GM12865 (cell line): Measurements from ENCODE around the gene ALDH1A3.

Source experiments
- DNase-seq: peaks from one replicate; pipeline ENCODE4 v3.0.0; 2010; ENCODE audit warnings: low read depth
- H3K4me3 ChIP-seq: 2 replicates; pipeline ENCODE4 v1.5.1; 2011; ENCODE audit warnings: mild to moderate bottlenecking, low read depth, low read length, control low read depth
- TF ChIP-seq, protein P1 (sequence below): IDR thresholded peaks from 2 replicates; pipeline ENCODE4 v1.5.1; 2011; ENCODE audit warnings: low read length, control low read depth, low read depth, inconsistent platforms; ENCODE audit not compliant: insufficient read depth; ENCODE audit errors: missing control alignments

ALDH1A3 gene

GRCh38 chr15:100879464-100880138 lies at the start of gene ALDH1A3:
Gene ALDH1A3, plus strand, starts transcription at chr15:100879831. Its CDS starts 77 bp downstream, at chr15:100879908.
- TF ChIP-seq, protein P1, sequence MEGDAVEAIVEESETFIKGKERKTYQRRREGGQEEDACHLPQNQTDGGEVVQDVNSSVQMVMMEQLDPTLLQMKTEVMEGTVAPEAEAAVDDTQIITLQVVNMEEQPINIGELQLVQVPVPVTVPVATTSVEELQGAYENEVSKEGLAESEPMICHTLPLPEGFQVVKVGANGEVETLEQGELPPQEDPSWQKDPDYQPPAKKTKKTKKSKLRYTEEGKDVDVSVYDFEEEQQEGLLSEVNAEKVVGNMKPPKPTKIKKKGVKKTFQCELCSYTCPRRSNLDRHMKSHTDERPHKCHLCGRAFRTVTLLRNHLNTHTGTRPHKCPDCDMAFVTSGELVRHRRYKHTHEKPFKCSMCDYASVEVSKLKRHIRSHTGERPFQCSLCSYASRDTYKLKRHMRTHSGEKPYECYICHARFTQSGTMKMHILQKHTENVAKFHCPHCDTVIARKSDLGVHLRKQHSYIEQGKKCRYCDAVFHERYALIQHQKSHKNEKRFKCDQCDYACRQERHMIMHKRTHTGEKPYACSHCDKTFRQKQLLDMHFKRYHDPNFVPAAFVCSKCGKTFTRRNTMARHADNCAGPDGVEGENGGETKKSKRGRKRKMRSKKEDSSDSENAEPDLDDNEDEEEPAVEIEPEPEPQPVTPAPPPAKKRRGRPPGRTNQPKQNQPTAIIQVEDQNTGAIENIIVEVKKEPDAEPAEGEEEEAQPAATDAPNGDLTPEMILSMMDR, result no peak
- H3K4me3 ChIP-seq, result peak within 1 kb of the TSS; percentile 32
- peak; percentile 36 for DNase-seq

GRCh38 chr15:100831467-100831866 lies 48.2 kb upstream of the ALDH1A3 start:
- TF ChIP-seq, protein P1, result no peak
- no peak for DNase-seq

GRCh38 chr15:100832149-100832942 lies 47.3 kb upstream of the ALDH1A3 start:
- peak; percentile 20 for DNase-seq
- TF ChIP-seq, protein P1, result no peak
- no peak overlapping the region for H3K4me3 ChIP-seq

More at GRCh38 chr15:100831467-100831866, 48.2 kb upstream of the ALDH1A3 start:
- no peak overlapping the region for H3K4me3 ChIP-seq

DNA sequence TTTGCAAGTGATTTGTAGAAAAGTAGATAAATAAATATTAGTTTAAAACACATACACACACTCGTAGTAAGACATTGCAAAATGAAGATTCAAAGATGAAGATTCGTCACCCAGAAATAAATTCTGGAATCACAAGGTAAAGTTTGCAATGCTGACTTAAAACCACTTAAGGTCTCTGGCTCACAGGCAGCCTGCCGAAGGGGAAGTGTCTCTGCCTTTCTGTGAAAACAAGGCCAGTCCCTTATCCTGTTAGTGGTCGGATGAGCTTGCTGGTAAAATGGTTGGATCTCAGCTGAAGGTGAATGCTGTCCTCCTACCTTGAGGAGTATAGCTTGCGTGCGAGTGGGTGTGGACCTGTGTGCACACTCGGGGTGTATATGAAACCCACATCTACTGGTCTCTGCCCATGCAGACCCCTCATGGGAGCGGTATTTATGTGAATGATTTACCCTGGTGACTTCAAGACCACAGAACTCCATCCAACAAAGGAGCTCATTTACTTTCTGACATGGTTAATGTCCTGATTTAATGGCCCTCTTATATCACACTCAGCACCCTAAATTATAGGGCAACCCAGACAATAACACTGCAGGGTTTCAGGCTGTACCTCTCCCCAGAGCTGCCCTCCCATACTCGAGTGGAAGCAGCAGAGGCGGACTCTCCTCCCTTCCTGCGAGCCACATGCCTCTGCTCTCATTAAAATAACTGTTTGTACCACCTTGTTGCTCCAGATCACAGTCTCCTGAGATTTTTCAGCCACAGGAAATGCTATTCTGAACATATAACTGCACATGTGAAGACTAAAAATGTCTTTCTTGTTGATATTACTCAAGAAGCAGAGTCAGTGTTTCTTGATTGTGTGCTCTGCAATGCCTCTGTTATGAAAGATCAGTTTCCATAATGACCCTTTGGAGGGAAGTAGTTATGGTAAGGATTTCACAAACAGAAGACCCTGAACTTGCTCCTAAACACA lies 45.9 kb upstream of the ALDH1A3 start:
- no peak for DNase-seq
- TF ChIP-seq, protein P1, result no peak
- H3K4me3 ChIP-seq, result no peak overlapping the region

DNA sequence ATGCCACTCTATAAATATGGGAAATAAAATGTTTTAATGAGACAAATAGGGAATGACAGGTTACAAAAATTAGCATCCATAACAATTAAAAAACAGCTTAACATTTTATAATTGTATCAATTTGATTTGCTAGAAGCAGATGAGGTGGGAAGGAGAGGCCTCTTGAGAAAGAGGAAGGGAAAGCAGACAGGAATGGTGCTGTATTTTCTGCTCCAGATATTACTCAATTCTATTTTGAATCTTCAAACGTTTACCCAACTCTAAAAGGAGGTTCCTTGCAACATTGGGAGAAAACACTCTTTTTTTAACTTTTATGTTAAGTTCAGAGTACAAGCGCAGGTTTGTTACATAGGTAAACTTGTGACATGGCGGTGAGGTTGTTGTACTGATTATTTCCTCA lies 44.9 kb upstream of the ALDH1A3 start:
- no peak for DNase-seq
- TF ChIP-seq, protein P1, result no peak
- H3K4me3 ChIP-seq, result no peak overlapping the region

DNA sequence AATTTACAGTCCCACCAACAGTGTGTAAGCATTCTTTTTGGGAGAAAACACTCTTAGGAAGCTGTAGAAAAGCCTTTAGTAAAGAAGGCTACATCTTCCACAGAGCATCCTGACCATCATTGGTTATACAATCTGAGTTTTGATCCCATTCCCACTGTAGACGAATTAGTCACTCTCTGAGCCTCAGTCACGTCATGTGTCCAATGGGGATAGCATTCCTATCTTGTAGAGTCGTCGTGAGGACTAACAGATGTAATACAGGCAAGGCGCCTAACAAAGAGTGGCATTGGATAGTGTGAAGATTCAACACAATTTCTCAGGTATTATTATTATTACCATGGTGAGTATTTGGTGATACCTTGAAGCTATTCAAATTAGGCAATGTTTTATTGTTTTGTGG lies 44.0 kb upstream of the ALDH1A3 start:
- no peak for DNase-seq
- TF ChIP-seq, protein P1, result no peak
- no peak overlapping the region for H3K4me3 ChIP-seq
